ENCODE measurements around the gene FLNB.

The FLNB gene

DNA sequence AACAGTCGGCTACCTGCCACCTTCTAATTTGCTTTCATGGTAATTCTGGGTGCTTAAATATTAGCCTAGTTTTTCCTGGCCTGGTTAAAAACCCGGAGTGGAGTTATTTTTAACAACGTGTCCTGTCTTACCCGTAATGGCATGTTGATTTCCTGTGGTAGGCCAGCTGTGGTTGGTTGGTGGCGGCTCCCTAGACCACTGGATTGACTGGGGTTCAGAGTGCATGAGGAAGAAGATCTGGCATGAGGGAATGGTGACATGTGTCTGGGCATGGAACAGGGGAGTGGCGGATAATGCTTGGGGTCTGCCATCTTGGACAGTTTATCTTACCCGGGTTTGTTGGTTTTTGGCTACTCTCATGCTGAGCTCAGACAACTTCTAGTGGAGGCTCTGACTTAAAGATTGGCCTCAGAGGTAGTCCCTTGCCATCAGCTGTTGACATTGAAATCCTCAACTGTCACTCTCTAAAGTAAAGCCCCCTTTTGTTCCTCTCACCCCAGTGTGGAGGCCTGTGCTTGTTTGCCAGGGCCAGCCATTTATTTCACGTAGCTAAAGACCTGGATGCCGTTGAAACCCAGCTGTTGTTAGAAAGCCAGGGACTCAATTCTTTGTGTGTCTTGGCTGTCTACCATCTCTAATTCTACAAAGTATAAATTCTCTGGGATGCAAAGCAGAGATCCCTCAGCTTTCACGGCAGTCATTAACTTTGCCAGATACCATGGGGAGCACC, 121.0 kb downstream of the FLNB start:
- no peak overlapping the region; the same call in 1 of the 2 replicates for H3K27ac ChIP-seq
- TF ChIP-seq, protein P1, sequence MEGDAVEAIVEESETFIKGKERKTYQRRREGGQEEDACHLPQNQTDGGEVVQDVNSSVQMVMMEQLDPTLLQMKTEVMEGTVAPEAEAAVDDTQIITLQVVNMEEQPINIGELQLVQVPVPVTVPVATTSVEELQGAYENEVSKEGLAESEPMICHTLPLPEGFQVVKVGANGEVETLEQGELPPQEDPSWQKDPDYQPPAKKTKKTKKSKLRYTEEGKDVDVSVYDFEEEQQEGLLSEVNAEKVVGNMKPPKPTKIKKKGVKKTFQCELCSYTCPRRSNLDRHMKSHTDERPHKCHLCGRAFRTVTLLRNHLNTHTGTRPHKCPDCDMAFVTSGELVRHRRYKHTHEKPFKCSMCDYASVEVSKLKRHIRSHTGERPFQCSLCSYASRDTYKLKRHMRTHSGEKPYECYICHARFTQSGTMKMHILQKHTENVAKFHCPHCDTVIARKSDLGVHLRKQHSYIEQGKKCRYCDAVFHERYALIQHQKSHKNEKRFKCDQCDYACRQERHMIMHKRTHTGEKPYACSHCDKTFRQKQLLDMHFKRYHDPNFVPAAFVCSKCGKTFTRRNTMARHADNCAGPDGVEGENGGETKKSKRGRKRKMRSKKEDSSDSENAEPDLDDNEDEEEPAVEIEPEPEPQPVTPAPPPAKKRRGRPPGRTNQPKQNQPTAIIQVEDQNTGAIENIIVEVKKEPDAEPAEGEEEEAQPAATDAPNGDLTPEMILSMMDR (conservative IDR thresholded peaks at IDR 0.05), result no peak

DNA sequence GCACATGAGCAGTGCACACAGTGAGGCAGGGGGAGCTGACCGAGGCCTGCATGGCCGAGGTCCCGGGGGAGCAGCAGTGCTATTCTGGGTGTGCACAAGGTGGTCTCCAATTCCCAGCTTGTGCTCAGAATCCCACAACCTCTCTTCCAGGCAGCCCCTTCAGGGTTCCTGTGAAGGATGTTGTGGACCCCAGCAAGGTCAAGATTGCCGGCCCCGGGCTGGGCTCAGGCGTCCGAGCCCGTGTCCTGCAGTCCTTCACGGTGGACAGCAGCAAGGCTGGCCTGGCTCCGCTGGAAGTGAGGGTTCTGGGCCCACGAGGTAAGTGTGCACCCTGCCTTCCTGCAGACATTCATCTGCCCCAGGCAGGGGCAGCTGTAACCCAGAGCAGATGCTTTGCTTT, 122.4 kb downstream of the FLNB start:
- TF ChIP-seq ZFX (IDR thresholded peaks at IDR 0.05), result no peak
- TF ChIP-seq, protein P1 (conservative IDR thresholded peaks at IDR 0.05), result no peak
- no peak overlapping the region; the same call in 1 of the 2 replicates for H3K27ac ChIP-seq

DNA sequence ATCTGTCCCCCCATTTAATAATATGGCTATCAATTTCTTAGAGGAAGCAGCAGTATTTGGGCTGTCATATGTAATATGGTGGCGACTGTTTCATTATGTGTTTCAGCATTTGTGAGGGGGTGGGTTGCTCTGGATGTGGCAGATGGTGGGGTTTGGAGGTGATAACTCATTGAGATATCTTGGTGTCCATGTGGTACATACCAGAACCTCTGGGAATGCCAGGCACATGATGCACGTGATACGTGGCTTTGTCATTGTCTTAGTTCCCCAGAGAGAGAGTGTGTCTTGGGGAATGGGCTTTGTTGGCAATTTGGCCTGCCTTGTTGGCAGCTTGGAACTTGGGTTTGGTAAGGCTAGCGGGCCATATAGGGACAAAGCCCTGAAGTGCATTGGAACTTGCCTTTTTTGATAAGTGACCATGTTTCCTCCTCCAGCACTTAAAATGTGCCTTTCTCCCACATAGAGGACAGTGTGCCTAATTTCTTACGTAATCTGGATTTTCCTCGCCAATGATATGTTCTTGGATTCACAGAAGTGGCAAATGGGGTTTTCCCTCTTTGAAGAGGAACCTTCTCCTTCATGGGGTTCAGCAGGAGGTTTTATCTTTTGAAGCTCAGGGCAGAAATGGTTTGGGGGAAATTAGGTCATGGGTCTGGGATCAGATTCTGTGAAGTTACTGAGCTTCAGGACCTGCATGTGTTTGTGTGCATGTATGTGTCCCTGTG, 123.0 kb downstream of the FLNB start:
- no peak for TF ChIP-seq ZFX (IDR thresholded peaks at IDR 0.05)
- no peak overlapping the region for H3K27ac ChIP-seq

DNA sequence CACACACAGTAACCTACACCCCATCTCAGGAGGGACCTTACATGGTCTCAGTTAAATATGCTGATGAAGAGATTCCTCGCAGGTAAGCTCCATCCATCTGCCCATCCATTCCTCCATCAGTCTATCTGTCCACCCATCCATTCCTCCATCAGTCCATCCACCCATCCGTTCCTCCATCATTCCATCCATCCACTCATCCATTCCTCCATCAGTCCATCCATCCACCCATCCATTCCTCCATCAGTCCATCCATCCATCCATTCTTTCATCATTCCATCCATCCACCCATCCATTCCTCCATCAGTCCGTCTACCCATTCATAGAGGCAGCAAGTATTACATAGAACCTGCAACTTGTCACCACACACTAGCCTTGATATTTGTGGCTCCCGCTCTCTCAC, 124.6 kb downstream of the FLNB start:
- no peak for TF ChIP-seq ZFX (IDR thresholded peaks at IDR 0.05)
- TF ChIP-seq, protein P1 (conservative IDR thresholded peaks at IDR 0.05), result no peak
- no peak overlapping the region for H3K27ac ChIP-seq

DNA sequence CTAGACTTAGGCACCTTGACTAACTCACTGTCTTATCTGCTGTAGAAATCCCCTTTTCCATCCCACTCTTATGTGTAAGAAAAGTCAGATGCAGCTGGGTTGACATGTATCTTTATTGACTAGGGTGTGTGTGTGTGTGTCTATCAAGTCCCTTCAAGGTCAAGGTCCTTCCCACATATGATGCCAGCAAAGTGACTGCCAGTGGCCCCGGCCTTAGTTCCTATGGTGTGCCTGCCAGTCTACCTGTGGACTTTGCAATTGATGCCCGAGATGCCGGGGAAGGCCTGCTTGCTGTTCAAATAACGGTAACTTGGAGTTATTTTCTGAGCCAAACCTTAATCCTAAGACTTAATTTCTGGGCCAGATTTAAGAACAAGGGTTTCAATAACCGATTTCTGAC, 126.2 kb downstream of the FLNB start:
- TF ChIP-seq, protein P1 (conservative IDR thresholded peaks at IDR 0.05), result no peak
- TF ChIP-seq ZFX (IDR thresholded peaks at IDR 0.05), result no peak
- no peak overlapping the region for H3K27ac ChIP-seq

DNA sequence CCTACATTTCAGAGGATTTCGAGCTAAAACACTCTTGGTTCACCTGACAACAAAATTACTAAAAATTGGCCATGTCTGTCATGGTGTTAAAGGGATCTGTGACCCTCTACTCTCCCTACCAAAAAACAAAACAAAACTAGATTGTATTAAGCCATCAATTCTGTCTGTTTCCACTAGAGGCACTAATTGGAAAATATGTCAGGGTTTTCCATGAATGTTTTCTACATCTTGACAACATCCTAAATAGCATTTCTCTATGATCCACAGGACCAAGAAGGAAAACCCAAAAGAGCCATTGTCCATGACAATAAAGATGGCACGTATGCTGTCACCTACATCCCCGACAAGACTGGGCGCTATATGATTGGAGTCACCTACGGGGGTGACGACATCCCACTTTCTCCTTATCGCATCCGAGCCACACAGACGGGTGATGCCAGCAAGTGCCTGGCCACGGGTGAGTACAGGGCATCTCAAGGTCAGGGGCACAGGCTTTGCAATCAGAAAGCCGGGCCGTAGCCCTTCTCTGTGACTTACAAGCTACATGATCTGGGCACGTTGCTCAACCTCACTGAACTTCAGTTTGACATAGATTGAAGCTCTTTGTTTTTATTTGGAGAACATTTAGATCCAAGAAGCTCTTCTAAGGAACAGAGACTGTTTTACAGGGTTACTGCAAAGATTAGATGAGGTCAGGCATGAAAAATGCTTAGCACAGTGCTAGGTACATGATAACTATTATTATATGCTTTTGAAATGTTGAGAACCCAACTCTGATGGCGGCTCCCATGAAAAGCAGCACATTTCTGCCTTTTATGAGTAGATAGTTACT, 127.7 kb downstream of the FLNB start:
- peak overlapping the region; percentile 18 for H3K27ac ChIP-seq
- TF ChIP-seq, protein P1 (conservative IDR thresholded peaks at IDR 0.05), result peak; percentile 46
- no peak for TF ChIP-seq ZFX (IDR thresholded peaks at IDR 0.05)

DNA sequence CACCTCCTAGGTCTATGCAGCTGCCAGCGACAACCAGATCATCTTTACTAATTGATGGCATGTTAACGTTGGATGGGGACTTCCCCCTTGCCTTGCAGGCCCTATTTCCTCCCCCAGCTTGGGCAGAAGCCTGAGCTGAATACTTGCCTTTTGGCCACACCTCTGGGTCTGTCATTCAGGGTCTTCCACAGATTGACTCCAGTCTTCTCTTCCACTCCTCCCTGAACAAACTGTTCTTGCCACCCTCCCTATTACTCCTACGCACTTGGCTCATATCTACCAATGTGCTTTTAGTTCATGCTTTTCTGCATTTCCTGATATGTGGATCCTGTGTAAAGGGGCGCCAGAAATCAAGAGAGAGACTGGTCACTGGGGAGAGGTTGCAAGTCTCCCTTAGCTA, 129.1 kb downstream of the FLNB start:
- TF ChIP-seq, protein P1 (conservative IDR thresholded peaks at IDR 0.05), result no peak
- no peak for TF ChIP-seq ZFX (IDR thresholded peaks at IDR 0.05)
- H3K27ac ChIP-seq, result 0 out of 2 replicates have a peak overlapping the region, but pooled peaks have one; percentile 24
